HepG2 (cell line): Measurements from ENCODE around the gene RNPS1. TPM values are rescaled to one million over a fixed set of nuclear protein-coding genes. Genes with fewer than 3 reads are reported as not detected.

ENCODE experiments used
- CBX1 ChIP-seq: IDR thresholded peaks from one replicate; pipeline ENCODE4 v1.6.1; 2016; ENCODE audit warnings: antibody characterized with exemption, low read depth
- CENPX ChIP-seq: sonication (generic); formaldehyde crosslinking; IDR thresholded peaks from 2 replicates; pipeline ENCODE4 v1.9.0; 2021; ENCODE audit warnings: mild to moderate bottlenecking, missing genetic modification reagents, moderate library complexity
- HHEX ChIP-seq: IDR thresholded peaks from 2 replicates; pipeline ENCODE4 v1.6.1; 2016; ENCODE audit warnings: control low read depth
- HMG20B ChIP-seq: conservative IDR thresholded peaks from 2 replicates; pipeline ENCODE4 v1.6.1; 2016; ENCODE audit warnings: missing genetic modification reagents, missing compliant biosample characterization
- NFKB2 ChIP-seq: sonication (generic); formaldehyde crosslinking; IDR thresholded peaks from 2 replicates; pipeline ENCODE4 v1.4.0; 2020; ENCODE audit warnings: missing genetic modification reagents, borderline replicate concordance
- NR3C1 ChIP-seq: sonication (generic); formaldehyde crosslinking; IDR thresholded peaks from 2 replicates; pipeline ENCODE4 v1.4.0; 2020; ENCODE audit warnings: missing genetic modification reagents
- RARG ChIP-seq: sonication (generic); formaldehyde crosslinking; IDR thresholded peaks from 2 replicates; pipeline ENCODE4 v1.4.0; 2020; ENCODE audit warnings: low read depth, mild to moderate bottlenecking, missing genetic modification reagents
- RFX3 ChIP-seq: IDR thresholded peaks from 2 replicates; pipeline ENCODE4 v1.6.1; 2016; ENCODE audit warnings: missing biosample characterization, missing genetic modification reagents
- RFXAP ChIP-seq: sonication (generic); formaldehyde crosslinking; IDR thresholded peaks from 2 replicates; pipeline ENCODE4 v1.4.0; 2020; ENCODE audit warnings: missing genetic modification reagents, borderline replicate concordance
- SATB2 ChIP-seq: sonication (generic); formaldehyde crosslinking; IDR thresholded peaks from 2 replicates; pipeline ENCODE4 v1.5.0; 2020; ENCODE audit warnings: missing genetic modification reagents
- SIX4 ChIP-seq: sonication (generic); formaldehyde crosslinking; IDR thresholded peaks from 2 replicates; pipeline ENCODE4 v1.4.0; 2020; ENCODE audit warnings: missing genetic modification reagents
- SMAD1 ChIP-seq: sonication (generic); formaldehyde crosslinking; IDR thresholded peaks from 2 replicates; pipeline ENCODE4 v1.4.0; 2020; ENCODE audit warnings: missing genetic modification reagents, low read depth, mild to moderate bottlenecking, borderline replicate concordance
- TOE1 ChIP-seq: sonication (generic); formaldehyde crosslinking; IDR thresholded peaks from 2 replicates; pipeline ENCODE4 v1.4.0; 2020; ENCODE audit warnings: mild to moderate bottlenecking, missing genetic modification reagents
- ZFP36L1 ChIP-seq: sonication (generic); formaldehyde crosslinking; IDR thresholded peaks from 2 replicates; pipeline ENCODE4 v1.8.0; 2022; ENCODE audit warnings: mild to moderate bottlenecking, missing genetic modification reagents, moderate library complexity
- ZFP37 ChIP-seq: sonication (generic); formaldehyde crosslinking; IDR thresholded peaks from 2 replicates; pipeline ENCODE4 v1.4.0; 2020; ENCODE audit warnings: missing genetic modification reagents, borderline replicate concordance
- ZNF263 ChIP-seq: sonication (generic); formaldehyde crosslinking; IDR thresholded peaks from 2 replicates; pipeline ENCODE4 v1.4.0; 2020; ENCODE audit warnings: missing genetic modification reagents
- ZNF557 ChIP-seq: sonication (generic); formaldehyde crosslinking; IDR thresholded peaks from 2 replicates; pipeline ENCODE4 v1.4.0; 2020; ENCODE audit warnings: missing genetic modification reagents
- ZNF737 ChIP-seq: sonication (generic); formaldehyde crosslinking; IDR thresholded peaks from 2 replicates; pipeline ENCODE4 v1.5.0; 2020; ENCODE audit warnings: missing genetic modification reagents, mild to moderate bottlenecking, borderline replicate concordance
- ZSCAN12 ChIP-seq: sonication (generic); formaldehyde crosslinking; IDR thresholded peaks from 2 replicates; pipeline ENCODE4 v1.9.0; 2021; ENCODE audit warnings: mild to moderate bottlenecking, missing genetic modification reagents
- polyA plus RNA-seq, 8 experiments: library from polyadenylated mRNA; depleted of rRNA in 3 of 8; stranded (reverse) in 7 of 8; unstranded in 1 of 8; fragments of >200 nt; fragmentation: Illumina TruSeq in 4 of 8; extraction: Trizol in 4 of 8; gene quantifications; 2 replicates each; pipeline versions ENCODE4 v1.2.1 to v1.2.3, GENCODE V29; 2011 to 2016; ENCODE audit warnings: low read depth in 4 of 8, missing spikeins in 1 of 8, mixed read lengths in 1 of 8; ENCODE audit not compliant: insufficient read depth in 1 of 8
- total RNA-seq, 5 experiments: library from RNA; depleted of rRNA; stranded (reverse); fragments of >200 nt; fragmentation: Illumina TruSeq; extraction: Trizol; gene quantifications; 2 replicates each; pipeline ENCODE4 v1.2.3, GENCODE V29; 2016; ENCODE audit warnings: low read depth in 1 of 5
- TF ChIP-seq, protein P1 (sequence below): sonication (generic); formaldehyde crosslinking; IDR thresholded peaks from 2 replicates; pipeline ENCODE4 v1.5.1; 2020; ENCODE audit warnings: mild to moderate bottlenecking, moderate library complexity, missing genetic modification reagents
- TF ChIP-seq, protein P2 (sequence below): sonication (generic); formaldehyde crosslinking; IDR thresholded peaks from 2 replicates; pipeline ENCODE4 v1.8.1; 2023; ENCODE audit warnings: mild to moderate bottlenecking, missing genetic modification reagents, borderline replicate concordance
- TF ChIP-seq, protein P3 (sequence below): sonication (generic); formaldehyde crosslinking; IDR thresholded peaks from 2 replicates; pipeline ENCODE4 v1.4.0; 2020; ENCODE audit warnings: missing genetic modification reagents

Gene RNPS1
- total and polyA plus RNA-seq, 2 of the 13 experiments (the other 11 are each of a cell fraction or from before 2014, with no cell fraction given) = 126 to 133 TPM

DNA sequence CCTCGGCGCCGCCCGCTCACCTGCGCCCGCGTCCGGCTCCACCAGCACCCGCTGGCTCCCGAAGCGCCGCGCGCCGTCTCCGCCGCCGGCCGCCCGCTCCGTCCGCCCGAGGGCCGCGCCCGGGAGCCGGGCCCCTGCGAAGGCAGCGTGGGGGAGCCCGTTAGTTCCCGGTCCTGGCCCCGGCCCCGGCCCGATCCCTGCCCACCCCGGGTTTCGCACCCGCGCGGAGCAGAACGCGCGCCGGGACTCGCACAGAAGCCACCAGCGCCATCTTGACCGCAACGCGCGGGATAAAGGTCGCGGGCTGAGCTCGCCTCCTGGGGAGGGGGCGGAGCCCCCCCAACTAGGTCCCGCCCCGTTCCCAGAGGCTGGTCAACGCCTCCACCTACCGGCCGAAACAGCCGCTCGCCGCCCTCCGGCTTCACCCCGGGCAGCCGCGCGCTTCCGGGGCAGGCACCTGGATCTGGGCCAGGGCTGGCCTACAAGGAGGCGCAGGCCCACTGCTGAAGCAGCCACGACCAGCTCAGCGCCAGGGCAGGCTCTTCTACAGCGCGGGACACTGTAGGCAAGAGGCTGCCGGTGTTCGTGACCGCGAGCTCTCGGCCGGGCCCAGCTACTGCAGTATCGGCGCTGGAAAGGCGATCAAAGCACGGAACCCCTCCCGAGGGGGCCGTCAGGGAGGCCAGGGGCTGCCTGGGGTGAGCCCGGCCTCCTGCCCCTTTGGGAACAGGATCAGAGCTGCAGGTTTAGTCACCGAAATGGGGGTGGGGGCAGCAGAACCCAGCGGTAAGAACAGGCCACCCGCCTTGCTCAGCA, 16.4 kb downstream of the RNPS1 start, which contains the start of gene ECI1 (continued):
- TF ChIP-seq SMAD1 (peak; percentile 84; the same call in 1 of the 2 replicates), ZFP37 (CRISPR knock-in tag) (no peak; the same call in 1 of the 2 replicates), SATB2 (CRISPR knock-in tag) (peak; percentile 81; the same call in 1 of the 2 replicates), NFKB2 (CRISPR knock-in tag) (0 out of 2 replicates have a peak, but pooled peaks have one; percentile 29), RARG (CRISPR knock-in tag) (no peak), NR3C1 (CRISPR knock-in tag) (no peak), ZNF557 (CRISPR knock-in tag) (0 out of 2 replicates have a peak, but pooled peaks have one; percentile 51), ZNF737 (CRISPR knock-in tag) (no peak), RFXAP (CRISPR knock-in tag) (peak; percentile 29; the same call in 1 of the 2 replicates), SIX4 (CRISPR knock-in tag) (no peak), HMG20B (CRISPR knock-in tag) (0 out of 2 replicates have a peak, but pooled peaks have one; percentile 56), CBX1 (no peak), RFX3 (CRISPR knock-in tag) (no peak), ZFP36L1 (peak; percentile 53; the same call in 1 of the 2 replicates), ZSCAN12 (CRISPR knock-in tag) (no peak), ZNF263 (CRISPR knock-in tag) (0 out of 2 replicates have a peak, but pooled peaks have one; percentile 44), HHEX (CRISPR knock-in tag) (peak; percentile 24; the same call in 1 of the 2 replicates), CENPX (CRISPR knock-in tag) (no peak), TOE1 (CRISPR knock-in tag) (no peak)
- TF ChIP-seq, protein P1, sequence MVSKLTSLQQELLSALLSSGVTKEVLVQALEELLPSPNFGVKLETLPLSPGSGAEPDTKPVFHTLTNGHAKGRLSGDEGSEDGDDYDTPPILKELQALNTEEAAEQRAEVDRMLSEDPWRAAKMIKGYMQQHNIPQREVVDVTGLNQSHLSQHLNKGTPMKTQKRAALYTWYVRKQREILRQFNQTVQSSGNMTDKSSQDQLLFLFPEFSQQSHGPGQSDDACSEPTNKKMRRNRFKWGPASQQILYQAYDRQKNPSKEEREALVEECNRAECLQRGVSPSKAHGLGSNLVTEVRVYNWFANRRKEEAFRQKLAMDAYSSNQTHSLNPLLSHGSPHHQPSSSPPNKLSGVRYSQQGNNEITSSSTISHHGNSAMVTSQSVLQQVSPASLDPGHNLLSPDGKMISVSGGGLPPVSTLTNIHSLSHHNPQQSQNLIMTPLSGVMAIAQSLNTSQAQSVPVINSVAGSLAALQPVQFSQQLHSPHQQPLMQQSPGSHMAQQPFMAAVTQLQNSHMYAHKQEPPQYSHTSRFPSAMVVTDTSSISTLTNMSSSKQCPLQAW (CRISPR knock-in tag) = peak; percentile 98
- TF ChIP-seq, protein P2, sequence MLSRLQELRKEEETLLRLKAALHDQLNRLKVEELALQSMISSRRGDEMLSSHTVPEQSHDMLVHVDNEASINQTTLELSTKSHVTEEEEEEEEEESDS (CRISPR knock-in tag) = no peak; the same call in 1 of the 2 replicates
- TF ChIP-seq, protein P3, sequence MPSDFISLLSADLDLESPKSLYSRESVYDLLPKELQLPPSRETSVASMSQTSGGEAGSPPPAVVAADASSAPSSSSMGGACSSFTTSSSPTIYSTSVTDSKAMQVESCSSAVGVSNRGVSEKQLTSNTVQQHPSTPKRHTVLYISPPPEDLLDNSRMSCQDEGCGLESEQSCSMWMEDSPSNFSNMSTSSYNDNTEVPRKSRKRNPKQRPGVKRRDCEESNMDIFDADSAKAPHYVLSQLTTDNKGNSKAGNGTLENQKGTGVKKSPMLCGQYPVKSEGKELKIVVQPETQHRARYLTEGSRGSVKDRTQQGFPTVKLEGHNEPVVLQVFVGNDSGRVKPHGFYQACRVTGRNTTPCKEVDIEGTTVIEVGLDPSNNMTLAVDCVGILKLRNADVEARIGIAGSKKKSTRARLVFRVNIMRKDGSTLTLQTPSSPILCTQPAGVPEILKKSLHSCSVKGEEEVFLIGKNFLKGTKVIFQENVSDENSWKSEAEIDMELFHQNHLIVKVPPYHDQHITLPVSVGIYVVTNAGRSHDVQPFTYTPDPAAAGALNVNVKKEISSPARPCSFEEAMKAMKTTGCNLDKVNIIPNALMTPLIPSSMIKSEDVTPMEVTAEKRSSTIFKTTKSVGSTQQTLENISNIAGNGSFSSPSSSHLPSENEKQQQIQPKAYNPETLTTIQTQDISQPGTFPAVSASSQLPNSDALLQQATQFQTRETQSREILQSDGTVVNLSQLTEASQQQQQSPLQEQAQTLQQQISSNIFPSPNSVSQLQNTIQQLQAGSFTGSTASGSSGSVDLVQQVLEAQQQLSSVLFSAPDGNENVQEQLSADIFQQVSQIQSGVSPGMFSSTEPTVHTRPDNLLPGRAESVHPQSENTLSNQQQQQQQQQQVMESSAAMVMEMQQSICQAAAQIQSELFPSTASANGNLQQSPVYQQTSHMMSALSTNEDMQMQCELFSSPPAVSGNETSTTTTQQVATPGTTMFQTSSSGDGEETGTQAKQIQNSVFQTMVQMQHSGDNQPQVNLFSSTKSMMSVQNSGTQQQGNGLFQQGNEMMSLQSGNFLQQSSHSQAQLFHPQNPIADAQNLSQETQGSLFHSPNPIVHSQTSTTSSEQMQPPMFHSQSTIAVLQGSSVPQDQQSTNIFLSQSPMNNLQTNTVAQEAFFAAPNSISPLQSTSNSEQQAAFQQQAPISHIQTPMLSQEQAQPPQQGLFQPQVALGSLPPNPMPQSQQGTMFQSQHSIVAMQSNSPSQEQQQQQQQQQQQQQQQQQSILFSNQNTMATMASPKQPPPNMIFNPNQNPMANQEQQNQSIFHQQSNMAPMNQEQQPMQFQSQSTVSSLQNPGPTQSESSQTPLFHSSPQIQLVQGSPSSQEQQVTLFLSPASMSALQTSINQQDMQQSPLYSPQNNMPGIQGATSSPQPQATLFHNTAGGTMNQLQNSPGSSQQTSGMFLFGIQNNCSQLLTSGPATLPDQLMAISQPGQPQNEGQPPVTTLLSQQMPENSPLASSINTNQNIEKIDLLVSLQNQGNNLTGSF = no peak
